Measurements from ENCODE around the gene CEACAM19. TPM values are rescaled to one million over a fixed set of nuclear protein-coding genes. Genes with fewer than 3 reads are reported as not detected.

The CEACAM19 gene
- total and polyA plus RNA-seq, 8 donors = 2.4 to 27.7 (median 5.3) TPM

DNA sequence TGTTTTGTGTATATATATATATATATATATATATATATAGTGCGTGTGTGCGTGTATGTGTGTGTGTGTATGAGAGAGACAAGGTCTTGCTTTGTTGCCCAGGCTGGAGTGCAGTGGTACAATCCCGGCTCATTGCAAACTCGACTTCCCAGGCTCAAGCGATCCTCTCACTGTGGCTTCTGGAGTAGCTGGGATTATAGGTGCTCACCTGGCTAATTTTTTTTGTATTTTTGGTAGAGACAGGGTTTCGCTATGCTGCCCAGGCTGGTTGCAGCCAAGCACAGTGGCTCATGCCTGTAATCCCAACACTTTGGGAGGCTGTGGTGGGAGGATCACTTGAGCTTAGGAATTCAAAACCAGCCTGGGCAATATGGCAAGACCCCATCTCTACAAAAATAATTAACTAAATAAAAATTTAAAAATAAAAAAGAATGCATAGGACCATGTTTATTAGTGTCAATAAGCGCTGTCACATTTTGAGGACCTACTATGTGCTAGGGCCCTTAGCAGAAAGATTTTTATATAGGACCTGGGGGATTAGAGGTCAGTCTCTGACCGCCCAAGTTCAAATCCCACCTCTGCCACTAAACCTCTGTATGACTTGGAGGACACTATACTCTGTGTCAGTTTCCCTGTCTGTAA is 25.8 kb upstream of the CEACAM19 start:
- no peaks in the 10 kb centered on the region for H3K9me3 ChIP-seq
- peaks cover 0 to 9% (median 0%) of the 10 kb centered on the region in 3 donors for H3K36me3 ChIP-seq
- no peaks in the 10 kb centered on the region for H3K27me3 ChIP-seq
- ATAC-seq = no peak
- peak in 1 of 6 donors; percentile 7 for DNase-seq
- H3K4me3 ChIP-seq = no peak overlapping the region
- intact Hi-C loops (cut with DNase I) = no loop called here
- WGBS, 2 donors = 71 to 89% methylated on average over 8 of the region's 8 CpGs
- TF ChIP-seq, protein P1, sequence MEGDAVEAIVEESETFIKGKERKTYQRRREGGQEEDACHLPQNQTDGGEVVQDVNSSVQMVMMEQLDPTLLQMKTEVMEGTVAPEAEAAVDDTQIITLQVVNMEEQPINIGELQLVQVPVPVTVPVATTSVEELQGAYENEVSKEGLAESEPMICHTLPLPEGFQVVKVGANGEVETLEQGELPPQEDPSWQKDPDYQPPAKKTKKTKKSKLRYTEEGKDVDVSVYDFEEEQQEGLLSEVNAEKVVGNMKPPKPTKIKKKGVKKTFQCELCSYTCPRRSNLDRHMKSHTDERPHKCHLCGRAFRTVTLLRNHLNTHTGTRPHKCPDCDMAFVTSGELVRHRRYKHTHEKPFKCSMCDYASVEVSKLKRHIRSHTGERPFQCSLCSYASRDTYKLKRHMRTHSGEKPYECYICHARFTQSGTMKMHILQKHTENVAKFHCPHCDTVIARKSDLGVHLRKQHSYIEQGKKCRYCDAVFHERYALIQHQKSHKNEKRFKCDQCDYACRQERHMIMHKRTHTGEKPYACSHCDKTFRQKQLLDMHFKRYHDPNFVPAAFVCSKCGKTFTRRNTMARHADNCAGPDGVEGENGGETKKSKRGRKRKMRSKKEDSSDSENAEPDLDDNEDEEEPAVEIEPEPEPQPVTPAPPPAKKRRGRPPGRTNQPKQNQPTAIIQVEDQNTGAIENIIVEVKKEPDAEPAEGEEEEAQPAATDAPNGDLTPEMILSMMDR (IDR thresholded peaks at IDR 0.05) = no peak
- H3K4me1 ChIP-seq = peaks cover 0 to 4% (median 0%) of the 10 kb centered on the region in 3 donors
- H3K27ac ChIP-seq = no peak overlapping the region
- FAIRE-seq = no peak

DNA sequence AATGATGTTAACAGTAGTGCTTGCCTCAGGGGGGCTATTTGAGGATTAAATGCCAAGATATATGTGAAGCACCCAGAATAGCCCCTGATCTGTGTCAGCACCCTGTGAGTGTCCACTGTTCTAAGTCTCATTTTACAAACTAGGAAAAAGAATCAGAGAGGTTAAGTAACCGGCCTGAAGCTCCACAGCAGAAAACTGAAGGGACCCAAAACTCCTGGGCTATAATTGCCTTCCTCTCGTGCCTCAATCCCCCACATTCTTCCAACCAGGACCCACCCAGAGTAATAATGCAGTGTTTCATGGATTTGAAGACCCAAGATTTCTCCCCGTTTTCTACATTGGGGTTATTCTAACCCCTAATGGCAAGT is 25.2 kb upstream of the CEACAM19 start:
- ATAC-seq = no peak
- DNase-seq = no peak
- 94 to 97% methylated on average over 3 of the region's 3 CpGs for WGBS, 2 donors
- TF ChIP-seq, protein P1 (IDR thresholded peaks at IDR 0.05) = no peak
- no peaks in the 10 kb centered on the region for H3K27me3 ChIP-seq
- H3K4me3 ChIP-seq = no peak overlapping the region
- intact Hi-C loops (cut with DNase I) = no loop called here
- no peak for FAIRE-seq
- H3K9me3 ChIP-seq = no peaks in the 10 kb centered on the region
- no peak overlapping the region for H3K27ac ChIP-seq
- peaks cover 0 to 14% (median 3%) of the 10 kb centered on the region in 3 donors for H3K36me3 ChIP-seq
- H3K4me1 ChIP-seq = peaks cover 0 to 4% (median 0%) of the 10 kb centered on the region in 3 donors

DNA sequence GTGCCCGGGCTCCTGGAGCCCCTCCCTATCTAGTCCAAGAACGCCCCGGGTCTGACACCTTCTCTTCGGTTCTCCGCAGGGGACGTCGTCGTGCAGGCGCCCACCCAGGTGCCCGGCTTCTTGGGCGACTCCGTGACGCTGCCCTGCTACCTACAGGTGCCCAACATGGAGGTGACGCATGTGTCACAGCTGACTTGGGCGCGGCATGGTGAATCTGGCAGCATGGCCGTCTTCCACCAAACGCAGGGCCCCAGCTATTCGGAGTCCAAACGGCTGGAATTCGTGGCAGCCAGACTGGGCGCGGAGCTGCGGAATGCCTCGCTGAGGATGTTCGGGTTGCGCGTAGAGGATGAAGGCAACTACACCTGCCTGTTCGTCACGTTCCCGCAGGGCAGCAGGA is 24.1 kb upstream of the CEACAM19 start:
- Histone ChIP-seq H3K36me3 (peaks cover 0 to 23% (median 8%) of the 10 kb centered on the region in 3 donors), H3K27me3 (no peaks in the 10 kb centered on the region), H3K4me1 (peaks cover 0 to 4% (median 0%) of the 10 kb centered on the region in 3 donors), H3K4me3 (no peak overlapping the region), H3K9me3 (no peaks in the 10 kb centered on the region), H3K27ac (no peak overlapping the region)
- DNase-seq = peak in 1 of 6 donors; percentile 58
- FAIRE-seq = no peak
- intact Hi-C loops (cut with DNase I) = no loop called here
- TF ChIP-seq, protein P1 (IDR thresholded peaks at IDR 0.05) = no peak
- ATAC-seq = no peak
- WGBS, 2 donors = 87 to 91% methylated on average over 31 of the region's 31 CpGs

DNA sequence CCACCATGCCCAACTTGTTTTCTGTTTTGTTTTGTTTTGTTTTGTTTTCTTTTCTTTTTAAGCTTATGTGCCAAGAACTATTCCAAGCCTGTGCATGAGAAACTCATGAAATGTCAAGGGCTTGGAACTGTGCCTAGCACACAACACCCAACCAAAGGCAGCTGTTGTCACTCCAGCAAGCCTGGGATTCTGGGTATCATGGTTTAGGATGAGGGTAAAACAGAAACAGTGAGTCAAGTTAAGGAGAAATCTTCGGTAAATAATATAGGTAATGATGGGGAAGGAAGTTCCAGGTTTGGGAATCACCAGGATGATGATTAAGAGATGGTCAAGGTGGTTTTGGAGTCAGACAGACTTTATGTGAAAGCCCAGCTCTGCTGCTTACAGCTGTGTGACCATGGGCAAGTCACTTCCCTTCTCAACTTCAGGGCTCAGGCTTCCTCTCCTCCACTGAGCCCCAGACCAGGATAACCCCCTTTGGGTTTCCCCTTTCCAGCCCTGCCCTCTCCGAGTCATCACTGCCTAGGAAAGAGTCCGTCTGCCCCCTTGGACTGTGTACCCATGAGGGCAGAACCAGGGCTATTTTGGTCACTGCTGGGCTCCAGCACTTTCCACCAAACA is 22.5 kb upstream of the CEACAM19 start:
- FAIRE-seq = no peak
- no peak overlapping the region for H3K27ac ChIP-seq
- TF ChIP-seq, protein P1 (IDR thresholded peaks at IDR 0.05) = no peak
- peaks cover 0 to 4% (median 0%) of the 10 kb centered on the region in 3 donors for H3K4me1 ChIP-seq
- peak in 1 of 6 donors; percentile 5 for DNase-seq
- H3K9me3 ChIP-seq = no peaks in the 10 kb centered on the region
- no peak for ATAC-seq
- H3K4me3 ChIP-seq = no peak overlapping the region
- no peaks in the 10 kb centered on the region for H3K27me3 ChIP-seq
- WGBS, 2 donors = 80 to 85% methylated on average over 3 of the region's 3 CpGs
- H3K36me3 ChIP-seq = peaks cover 0 to 39% (median 8%) of the 10 kb centered on the region in 3 donors
- intact Hi-C loops (cut with DNase I) = no loop called here
